Keratinocyte (primary cell): Measurements from ENCODE around the gene PHLDA3. TPM values are rescaled to one million over a fixed set of nuclear protein-coding genes. Genes with fewer than 3 reads are reported as not detected.

Experiments
- DNase-seq: peaks from one replicate; pipeline ENCODE4 v3.0.0-alpha.2; 2011; ENCODE audit warnings: low read depth, missing footprints, low spot score
- FAIRE-seq: peaks from 2 replicates; lab custom pipeline; 2011; peaks lifted over from hg19 to GRCh38; lab: Jason Lieb, UNC
- H2AFZ ChIP-seq: 2 replicates; pipeline ENCODE4 v1.6.0; 2012; ENCODE audit warnings: low read length, control low read depth, inconsistent platforms; ENCODE audit not compliant: control insufficient read depth
- H3K27ac ChIP-seq: 2 replicates; pipeline ENCODE4 v1.5.1; 2011; ENCODE audit warnings: low read length; ENCODE audit not compliant: control insufficient read depth, insufficient read depth
- H3K27me3 ChIP-seq: 3 replicates; pipeline ENCODE4 v1.6.0; 2011; ENCODE audit warnings: low read length; ENCODE audit not compliant: control insufficient read depth, insufficient read depth; ENCODE audit errors: extremely low read depth
- H3K36me3 ChIP-seq, 2 experiments: 2 replicates in 1 of 2; 3 replicates in 1 of 2; pipeline ENCODE4 v1.5.1; 2011; ENCODE audit warnings: low read length in 2 of 2, mild to moderate bottlenecking in 1 of 2; ENCODE audit not compliant: control insufficient read depth in 2 of 2, insufficient read depth in 2 of 2; ENCODE audit errors: extremely low read depth in 1 of 2
- H3K4me1 ChIP-seq: 3 replicates; pipeline ENCODE4 v1.5.1; 2011; ENCODE audit warnings: low read length; ENCODE audit not compliant: control insufficient read depth, insufficient read depth; ENCODE audit errors: extremely low read depth
- H3K4me2 ChIP-seq: 3 replicates; pipeline ENCODE4 v1.6.0; 2011; ENCODE audit warnings: low read depth, low read length; ENCODE audit not compliant: control insufficient read depth, insufficient read depth; ENCODE audit errors: extremely low read depth
- H3K4me3 ChIP-seq, 3 experiments: fragments of 200-600 bp in 1 of 3; sonication (generic) in 1 of 3; 2 replicates in 2 of 3; 3 replicates in 1 of 3; pipeline ENCODE4 v1.5.1; 2011 to 2016; ENCODE audit warnings: low read length in 3 of 3, mild to moderate bottlenecking in 3 of 3, control low read depth in 2 of 3, inconsistent platforms in 1 of 3, low read depth in 1 of 3, mixed read lengths in 1 of 3, mixed run types in 1 of 3, moderate library complexity in 1 of 3; ENCODE audit not compliant: control insufficient read depth in 2 of 3, insufficient read depth in 2 of 3; ENCODE audit errors: extremely low read depth in 1 of 3
- H3K79me2 ChIP-seq: 2 replicates; pipeline ENCODE4 v1.6.0; 2012; ENCODE audit warnings: low read length; ENCODE audit not compliant: control insufficient read depth, insufficient read depth
- H3K9ac ChIP-seq: 3 replicates; pipeline ENCODE4 v1.6.0; 2011; ENCODE audit warnings: low read length; ENCODE audit not compliant: control insufficient read depth, insufficient read depth; ENCODE audit errors: extremely low read depth
- H3K9me1 ChIP-seq: 3 replicates; pipeline ENCODE4 v1.6.0; 2011; ENCODE audit warnings: low read length; ENCODE audit not compliant: control insufficient read depth, insufficient read depth; ENCODE audit errors: extremely low read depth
- H3K9me3 ChIP-seq: 2 replicates; pipeline ENCODE4 v1.5.1; 2012; ENCODE audit warnings: low read depth, low read length; ENCODE audit not compliant: control insufficient read depth
- H4K20me1 ChIP-seq: 3 replicates; pipeline ENCODE4 v1.6.0; 2011; ENCODE audit warnings: low read length; ENCODE audit not compliant: control insufficient read depth, insufficient read depth; ENCODE audit errors: extremely low read depth
- CTCF ChIP-seq, 3 experiments: IDR thresholded peaks in 1 of 3; conservative IDR thresholded peaks in 1 of 3; optimal IDR thresholded peaks in 1 of 3; 2 replicates in 2 of 3; 3 replicates in 1 of 3; pipeline versions ENCODE3 to v1.5.1; 2011; ENCODE audit warnings: low read length in 3 of 3, mild to moderate bottlenecking in 3 of 3, moderate library complexity in 2 of 3, control low read depth in 1 of 3, inconsistent platforms in 1 of 3; ENCODE audit not compliant: insufficient read depth in 2 of 3; ENCODE audit errors: extremely low read depth in 1 of 3
- EZH2 ChIP-seq: IDR thresholded peaks from one replicate; pipeline ENCODE4 v1.6.1; 2012; ENCODE audit warnings: inconsistent platforms, mild to moderate bottlenecking, low read length, moderate library complexity
- dilution Hi-C: fragments of 300-500 bp; cut with MboI; formaldehyde crosslinking; loops from one replicate; pipeline ENCODE4 v1.7.0; 2020; ENCODE audit warnings: low sequenced_read_pairs; ENCODE audit not compliant: extremely low pct_ligation_motif_present
- polyA plus RNA-seq, 5 experiments: library from polyadenylated mRNA; depleted of rRNA in 3 of 5; stranded (reverse) in 3 of 5; stranded (forward) in 1 of 5; unstranded in 1 of 5; fragments of >200 nt; gene quantifications; 1 replicate in 1 of 5; 2 replicates in 3 of 5; 3 replicates in 1 of 5; pipeline versions ENCODE4 v1.2.1 to v1.2.3, GENCODE V29; 2011 to 2012; ENCODE audit warnings: missing spikeins in 2 of 5, low read depth in 1 of 5, low replicate concordance in 1 of 5

PHLDA3 gene
- polyA plus RNA-seq, 1 donor (not counting 4 experiments of a cell fraction or from before 2014, with no cell fraction given), result 48.2 TPM

DNA sequence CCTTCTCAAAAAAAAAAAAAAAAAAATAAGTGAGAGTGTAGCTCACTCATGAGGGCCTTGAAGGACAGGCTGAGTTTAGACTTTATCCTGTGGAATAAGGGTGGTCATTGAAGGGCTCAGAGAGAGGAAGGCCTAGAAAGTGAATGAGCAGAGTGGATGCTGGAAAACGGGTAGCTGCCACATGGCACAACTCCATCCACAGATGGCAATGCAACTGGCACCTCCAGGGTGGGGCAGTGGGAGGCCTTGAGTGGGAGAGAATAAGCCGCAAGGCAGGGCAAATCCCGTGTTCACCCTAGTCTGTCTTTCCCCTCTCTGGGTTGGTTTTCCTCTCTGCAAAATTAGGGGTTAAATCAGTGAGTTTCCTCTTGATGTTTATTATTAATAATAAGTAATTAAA lies 50.5 kb downstream of the PHLDA3 start:
- Histone ChIP-seq H4K20me1 (no peaks in the 10 kb centered on the region), H3K4me2 (no peak overlapping the region), H3K9me1 (no peaks in the 10 kb centered on the region), H3K4me1 (no peaks in the 10 kb centered on the region), H3K9ac (no peak overlapping the region), H3K79me2 (no peaks in the 10 kb centered on the region), H3K4me3 (no peak overlapping the region), H3K36me3 (no peaks in the 10 kb centered on the region), H3K9me3 (peaks cover 1% of the 10 kb centered on the region), H3K27ac (no peak overlapping the region), H3K27me3 (peaks cover 22% of the 10 kb centered on the region), H2AFZ (no peak overlapping the region)
- TF ChIP-seq CTCF (optimal IDR thresholded peaks at IDR 0.05 in 1 of 3, IDR thresholded peaks at IDR 0.05 in 1 of 3, conservative IDR thresholded peaks at IDR 0.05 in 1 of 3; ENCODE audit: extremely low read depth in 1 of 3, insufficient read depth in 2 of 3, low read length in 3 of 3) (no peak), EZH2 (no peak)
- no peak for DNase-seq
- FAIRE-seq, result no peak
- dilution Hi-C loops, result no loop called here

Other genes starting within 250 kb of the PHLDA3 start
- 163 to 301 TPM (median 169 TPM) in 3 replicates for gene PKP1, start 185.7 kb downstream of the PHLDA3 start, polyA plus RNA-seq
- 0.61 to 2.3 TPM (median 1.4 TPM) in 3 replicates for gene TNNT2, start 91.5 kb downstream of the PHLDA3 start, polyA plus RNA-seq
- 82.4 to 140 TPM (median 82.9 TPM) in 3 replicates for gene LAD1, start 69.9 kb downstream of the PHLDA3 start, polyA plus RNA-seq
- not detected in 3 replicates for gene TNNI1, start 47.5 kb downstream of the PHLDA3 start, polyA plus RNA-seq
- gene CSRP1, start 37.9 kb upstream of the PHLDA3 start, polyA plus RNA-seq, result 165 to 200 TPM (median 168 TPM) in 3 replicates
- 8.1 to 32.7 TPM (median 13.2 TPM) in 3 replicates for gene NAV1, start 69.9 kb upstream of the PHLDA3 start, polyA plus RNA-seq